HepG2 (cell line): ENCODE results near the gene TMEM273. TPM values are rescaled to one million over a fixed set of nuclear protein-coding genes. Genes with fewer than 3 reads are reported as not detected.
A peak's percentile ranks its signal among the peaks of the same experiment; 100 is the strongest.

ENCODE experiments used
- ATAC-seq: fragments of 200-7000 bp; cut with Tn5 transposase; 3 replicates; pipeline ENCODE4 v1.9.1; 2020; ENCODE audit warnings: mild to moderate bottlenecking, moderate library complexity
- BruUV-seq: library from RNA; stranded (reverse); fragments of 400-500 nt; replicated peaks from 2 replicates; lab custom pipeline; 2021; lab: Mats Ljungman, UMichigan
- CTCF ChIA-PET: fragments of 300-600 bp; formaldehyde crosslinking; extraction: SDS; loops from one replicate; lab custom pipeline; 2021; ENCODE audit warnings: low total read pairs, inconsistent platforms, low intra/inter-chr PET ratio; lab: Yijun Ruan, JAX
- POLR2A ChIA-PET: fragments of 350-600 bp; sonication (Branson Sonifier 250); formaldehyde crosslinking; loops from one replicate; lab custom pipeline; 2020; ENCODE audit warnings: antibody characterized with exemption, inconsistent platforms; lab: Yijun Ruan, JAX
- DNase-seq: peaks from one replicate; pipeline ENCODE4 v3.0.0-alpha.2; 2015; ENCODE audit warnings: low spot score
- FAIRE-seq: peaks from 3 replicates; lab custom pipeline; 2011; peaks lifted over from hg19 to GRCh38; lab: Jason Lieb, UNC
- H2AFZ ChIP-seq: one replicate; pipeline ENCODE4 v1.6.1; 2011; ENCODE audit warnings: low read length, inconsistent platforms
- H3K27ac ChIP-seq: fragments of 300-600 bp; 3 replicates; pipeline ENCODE4 v1.8.0; 2011; ENCODE audit warnings: mixed run types, mild to moderate bottlenecking, mixed read lengths, low read length, inconsistent platforms; ENCODE audit not compliant: insufficient read depth; ENCODE audit errors: extremely low read length
- H3K27me3 ChIP-seq, 2 experiments: fragments of 200-600 bp in 1 of 2; 2 replicates in 1 of 2; 3 replicates in 1 of 2; pipeline versions ENCODE4 v1.6.0 to v1.8.0; 2011; ENCODE audit warnings: low read length in 2 of 2, mild to moderate bottlenecking in 2 of 2, moderate library complexity in 2 of 2, inconsistent platforms in 1 of 2; ENCODE audit not compliant: insufficient read depth in 2 of 2, control insufficient read depth in 1 of 2
- H3K36me3 ChIP-seq, 2 experiments: fragments of 200-600 bp in 1 of 2; replicated peaks in 1 of 2; 2 replicates in 1 of 2; 3 replicates in 1 of 2; pipeline versions ENCODE4 v1.5.1 to v1.8.0; 2011; ENCODE audit warnings: low read length in 2 of 2, inconsistent platforms in 1 of 2; ENCODE audit not compliant: insufficient read depth in 2 of 2, control insufficient read depth in 1 of 2
- H3K4me1 ChIP-seq: 2 replicates; pipeline ENCODE4 v1.5.1; 2012; ENCODE audit warnings: low read length, inconsistent platforms; ENCODE audit not compliant: insufficient read depth
- H3K4me2 ChIP-seq: 2 replicates; pipeline ENCODE4 v1.6.0; 2011; ENCODE audit warnings: low read depth, low read length, inconsistent platforms
- H3K4me3 ChIP-seq, 3 experiments: fragments of 200-600 bp in 1 of 3; sonication (generic), shearing (Covaris generic) in 1 of 3; replicated peaks in 1 of 3; 2 replicates each; pipeline ENCODE4 v1.5.1; 2011 to 2016; ENCODE audit warnings: low read length in 3 of 3, inconsistent platforms in 2 of 3, low read depth in 2 of 3, mild to moderate bottlenecking in 2 of 3, control low read depth in 1 of 3, mixed read lengths in 1 of 3; ENCODE audit not compliant: insufficient read depth in 1 of 3
- H3K79me2 ChIP-seq: one replicate; pipeline ENCODE4 v1.6.1; 2011; ENCODE audit warnings: low read length, inconsistent platforms; ENCODE audit not compliant: insufficient read depth
- H3K9ac ChIP-seq: 2 replicates; pipeline ENCODE4 v1.6.0; 2011; ENCODE audit warnings: mild to moderate bottlenecking, low read depth, low read length, inconsistent platforms; ENCODE audit not compliant: insufficient read depth
- H3K9me3 ChIP-seq: 2 replicates; pipeline ENCODE4 v1.5.1; 2012; ENCODE audit warnings: mild to moderate bottlenecking, low read length
- H4K20me1 ChIP-seq: 2 replicates; pipeline ENCODE4 v1.6.0; 2011; ENCODE audit warnings: inconsistent platforms, mild to moderate bottlenecking, low read length, moderate library complexity; ENCODE audit not compliant: insufficient read depth
- ASH2L ChIP-seq: fragments of 300-600, 200-600 bp; sonication (generic); IDR thresholded peaks from 2 replicates; pipeline ENCODE4 v1.7.0; 2017; ENCODE audit warnings: low read depth, mild to moderate bottlenecking, moderate library complexity, mixed read lengths, low read length; ENCODE audit not compliant: insufficient read length
- GMEB2 ChIP-seq: IDR thresholded peaks from 2 replicates; pipeline ENCODE4 v1.6.1; 2016; ENCODE audit warnings: missing biosample characterization, missing genetic modification reagents, low read depth
- ZNF382 ChIP-seq: sonication (generic); formaldehyde crosslinking; IDR thresholded peaks from 2 replicates; pipeline ENCODE4 v1.5.0; 2020; ENCODE audit warnings: missing genetic modification reagents, mild to moderate bottlenecking, borderline replicate concordance
- ZNF589 ChIP-seq: sonication (generic); formaldehyde crosslinking; conservative IDR thresholded peaks from 2 replicates; pipeline ENCODE4 v1.8.0; 2022; ENCODE audit warnings: mild to moderate bottlenecking, moderate library complexity, missing genetic modification reagents
- WGBS: methylation state at CpG from one replicate; pipeline ENCODE4 v1.1.6; 2017; ENCODE audit warnings: low lambda C conversion rate; 5-methylcytosine and 5-hydroxymethylcytosine counted together
- in situ Hi-C: cut with HindIII; loops from 2 replicates; pipeline ENCODE4 v1.10.0; 2017; ENCODE audit warnings: low pct_unique_long_range_greater_than_20kb; ENCODE audit not compliant: extremely low pct_ligation_motif_present
- intact Hi-C: fragments of 100-400 bp; cut with micrococcal nuclease; formaldehyde crosslinking; loops from one replicate; pipeline ENCODE4 v1.10.0; 2022; ENCODE audit not compliant: unreplicated experiment
- polyA plus RNA-seq, 8 experiments: library from polyadenylated mRNA; depleted of rRNA in 3 of 8; stranded (reverse) in 7 of 8; unstranded in 1 of 8; fragments of >200 nt; fragmentation: Illumina TruSeq in 4 of 8; extraction: Trizol in 4 of 8; gene quantifications; 2 replicates each; pipeline versions ENCODE4 v1.2.1 to v1.2.3, GENCODE V29; 2011 to 2016; ENCODE audit warnings: low read depth in 4 of 8, missing spikeins in 1 of 8, mixed read lengths in 1 of 8; ENCODE audit not compliant: insufficient read depth in 1 of 8
- total RNA-seq, 5 experiments: library from RNA; depleted of rRNA; stranded (reverse); fragments of >200 nt; fragmentation: Illumina TruSeq; extraction: Trizol; gene quantifications; 2 replicates each; pipeline ENCODE4 v1.2.3, GENCODE V29; 2016; ENCODE audit warnings: low read depth in 1 of 5
- TF ChIP-seq, protein P1 (sequence below): sonication (generic); formaldehyde crosslinking; IDR thresholded peaks from 2 replicates; pipeline ENCODE4 v1.5.0; 2020; ENCODE audit warnings: mild to moderate bottlenecking, low read depth, missing genetic modification reagents, borderline replicate concordance
- TF ChIP-seq, protein P2 (sequence below): sonication (generic); formaldehyde crosslinking; IDR thresholded peaks from 2 replicates; pipeline ENCODE4 v1.9.0; 2021; ENCODE audit warnings: mild to moderate bottlenecking, missing genetic modification reagents

The TMEM273 gene
- total and polyA plus RNA-seq, 2 of the 13 experiments (the other 11 are each of a cell fraction or from before 2014, with no cell fraction given): not detected

DNA sequence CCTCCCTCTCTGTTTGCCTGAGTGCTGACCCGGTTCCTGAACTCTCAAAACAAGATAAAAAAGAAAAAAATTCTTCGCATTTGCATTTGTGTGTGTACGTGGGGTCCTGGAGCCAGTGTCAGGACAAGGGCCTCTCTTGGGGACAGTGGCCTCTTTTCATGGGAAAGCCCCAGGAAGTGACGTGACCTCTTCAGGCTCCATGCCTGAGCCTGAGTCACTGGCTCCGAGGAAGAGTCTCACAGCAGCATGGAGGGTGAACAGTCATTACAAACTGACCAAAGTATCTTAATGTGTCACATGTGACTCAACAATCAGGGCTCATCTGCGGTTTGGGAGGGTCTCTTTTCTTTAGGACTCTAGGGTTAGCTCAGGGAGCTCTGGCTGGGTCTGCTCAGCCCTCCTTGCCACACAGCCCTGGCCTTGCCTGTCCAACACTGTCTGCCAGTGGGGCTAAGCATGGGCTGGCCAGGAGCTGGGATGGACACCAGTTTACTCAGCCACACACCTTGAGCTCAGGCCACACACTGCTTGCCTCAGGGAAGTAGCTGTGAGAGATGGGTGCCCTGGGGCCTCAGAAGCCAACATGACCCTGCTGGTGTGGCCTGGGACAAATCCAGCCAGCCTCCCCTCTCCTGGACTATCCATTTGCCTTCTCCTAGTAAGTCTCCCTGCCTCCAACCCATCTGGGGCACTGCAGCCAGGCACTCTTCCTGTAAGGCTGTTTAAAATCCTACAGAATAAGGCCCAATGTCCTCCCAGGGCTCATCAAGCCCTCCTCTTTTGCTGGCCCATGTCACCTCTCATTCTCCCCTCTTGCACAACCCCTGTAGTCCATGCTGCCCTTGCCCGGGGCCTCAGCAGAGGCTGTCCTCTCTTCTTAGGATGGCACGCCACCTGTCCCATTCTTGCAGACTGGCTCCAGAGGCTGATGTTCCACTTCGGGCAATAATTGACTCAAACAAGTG, 10.5 kb downstream of the TMEM273 start (continued):
- TF ChIP-seq ZNF589 (CRISPR knock-in tag): no peak

GRCh38 chr10:49176310-49177268, 11.6 kb downstream of the TMEM273 start:
- no peak overlapping the region for H3K9ac ChIP-seq
- POLR2A ChIA-PET: no interaction called here
- H3K9me3 ChIP-seq: no peaks in the 10 kb centered on the region
- WGBS: 79% methylated on average over 13 of the region's 19 CpGs
- no peak for DNase-seq
- H3K27ac ChIP-seq: no peak overlapping the region
- peaks cover 2 to 9% of the 10 kb centered on the region in 2 experiments; a peak in 3 of 5 replicates for H3K27me3 ChIP-seq
- intact Hi-C loops: no loop called here
- in situ Hi-C loops: no loop called here
- FAIRE-seq: no peak
- H4K20me1 ChIP-seq: no peaks in the 10 kb centered on the region
- CTCF ChIA-PET: no interaction called here
- no peaks in the 10 kb centered on the region for H3K4me1 ChIP-seq
- H2AFZ ChIP-seq: no peak overlapping the region
- no peak overlapping the region for H3K4me2 ChIP-seq
- H3K79me2 ChIP-seq: no peaks in the 10 kb centered on the region
- TF ChIP-seq ZNF382 (CRISPR knock-in tag) (no peak), ASH2L (no peak), GMEB2 (CRISPR knock-in tag) (no peak)
- TF ChIP-seq, protein P1, sequence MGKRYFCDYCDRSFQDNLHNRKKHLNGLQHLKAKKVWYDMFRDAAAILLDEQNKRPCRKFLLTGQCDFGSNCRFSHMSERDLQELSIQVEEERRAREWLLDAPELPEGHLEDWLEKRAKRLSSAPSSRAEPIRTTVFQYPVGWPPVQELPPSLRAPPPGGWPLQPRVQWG (CRISPR knock-in tag): no peak
- TF ChIP-seq, protein P2, sequence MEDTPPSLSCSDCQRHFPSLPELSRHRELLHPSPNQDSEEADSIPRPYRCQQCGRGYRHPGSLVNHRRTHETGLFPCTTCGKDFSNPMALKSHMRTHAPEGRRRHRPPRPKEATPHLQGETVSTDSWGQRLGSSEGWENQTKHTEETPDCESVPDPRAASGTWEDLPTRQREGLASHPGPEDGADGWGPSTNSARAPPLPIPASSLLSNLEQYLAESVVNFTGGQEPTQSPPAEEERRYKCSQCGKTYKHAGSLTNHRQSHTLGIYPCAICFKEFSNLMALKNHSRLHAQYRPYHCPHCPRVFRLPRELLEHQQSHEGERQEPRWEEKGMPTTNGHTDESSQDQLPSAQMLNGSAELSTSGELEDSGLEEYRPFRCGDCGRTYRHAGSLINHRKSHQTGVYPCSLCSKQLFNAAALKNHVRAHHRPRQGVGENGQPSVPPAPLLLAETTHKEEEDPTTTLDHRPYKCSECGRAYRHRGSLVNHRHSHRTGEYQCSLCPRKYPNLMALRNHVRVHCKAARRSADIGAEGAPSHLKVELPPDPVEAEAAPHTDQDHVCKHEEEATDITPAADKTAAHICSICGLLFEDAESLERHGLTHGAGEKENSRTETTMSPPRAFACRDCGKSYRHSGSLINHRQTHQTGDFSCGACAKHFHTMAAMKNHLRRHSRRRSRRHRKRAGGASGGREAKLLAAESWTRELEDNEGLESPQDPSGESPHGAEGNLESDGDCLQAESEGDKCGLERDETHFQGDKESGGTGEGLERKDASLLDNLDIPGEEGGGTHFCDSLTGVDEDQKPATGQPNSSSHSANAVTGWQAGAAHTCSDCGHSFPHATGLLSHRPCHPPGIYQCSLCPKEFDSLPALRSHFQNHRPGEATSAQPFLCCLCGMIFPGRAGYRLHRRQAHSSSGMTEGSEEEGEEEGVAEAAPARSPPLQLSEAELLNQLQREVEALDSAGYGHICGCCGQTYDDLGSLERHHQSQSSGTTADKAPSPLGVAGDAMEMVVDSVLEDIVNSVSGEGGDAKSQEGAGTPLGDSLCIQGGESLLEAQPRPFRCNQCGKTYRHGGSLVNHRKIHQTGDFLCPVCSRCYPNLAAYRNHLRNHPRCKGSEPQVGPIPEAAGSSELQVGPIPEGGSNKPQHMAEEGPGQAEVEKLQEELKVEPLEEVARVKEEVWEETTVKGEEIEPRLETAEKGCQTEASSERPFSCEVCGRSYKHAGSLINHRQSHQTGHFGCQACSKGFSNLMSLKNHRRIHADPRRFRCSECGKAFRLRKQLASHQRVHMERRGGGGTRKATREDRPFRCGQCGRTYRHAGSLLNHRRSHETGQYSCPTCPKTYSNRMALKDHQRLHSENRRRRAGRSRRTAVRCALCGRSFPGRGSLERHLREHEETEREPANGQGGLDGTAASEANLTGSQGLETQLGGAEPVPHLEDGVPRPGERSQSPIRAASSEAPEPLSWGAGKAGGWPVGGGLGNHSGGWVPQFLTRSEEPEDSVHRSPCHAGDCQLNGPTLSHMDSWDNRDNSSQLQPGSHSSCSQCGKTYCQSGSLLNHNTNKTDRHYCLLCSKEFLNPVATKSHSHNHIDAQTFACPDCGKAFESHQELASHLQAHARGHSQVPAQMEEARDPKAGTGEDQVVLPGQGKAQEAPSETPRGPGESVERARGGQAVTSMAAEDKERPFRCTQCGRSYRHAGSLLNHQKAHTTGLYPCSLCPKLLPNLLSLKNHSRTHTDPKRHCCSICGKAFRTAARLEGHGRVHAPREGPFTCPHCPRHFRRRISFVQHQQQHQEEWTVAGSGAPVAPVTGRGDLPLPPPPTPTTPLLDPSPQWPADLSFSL (CRISPR knock-in tag): no peak
- ATAC-seq: peak; percentile 23; the same call in 1 of the 3 replicates
- no peaks in the 10 kb centered on the region for H3K36me3 ChIP-seq
- no peak overlapping the region for H3K4me3 ChIP-seq
- BruUV-seq: no TSS peak
